Thyroid gland (tissue), 4 donors: Measurements from ENCODE around the gene IL24.

Source experiments
- POLR2A ChIP-seq, 2 donors: fragments of 450-650 bp; IDR thresholded peaks; one replicate each; pipeline ENCODE4 v1.6.1; 2017; ENCODE audit warnings: antibody characterized with exemption in 2 of 2, mild to moderate bottlenecking in 2 of 2, moderate library complexity in 1 of 2
- TF ChIP-seq, protein P1 (sequence below), 6 experiments: fragments of 200-600 bp in 3 of 6; fragments of 450-650 bp in 3 of 6; sonication (generic) in 3 of 6; IDR thresholded peaks; one replicate each; pipeline ENCODE4 v1.5.1; 2016 to 2019; ENCODE audit warnings: antibody characterized with exemption in 6 of 6, mild to moderate bottlenecking in 2 of 6, inconsistent platforms in 1 of 6, moderate library complexity in 1 of 6

DNA sequence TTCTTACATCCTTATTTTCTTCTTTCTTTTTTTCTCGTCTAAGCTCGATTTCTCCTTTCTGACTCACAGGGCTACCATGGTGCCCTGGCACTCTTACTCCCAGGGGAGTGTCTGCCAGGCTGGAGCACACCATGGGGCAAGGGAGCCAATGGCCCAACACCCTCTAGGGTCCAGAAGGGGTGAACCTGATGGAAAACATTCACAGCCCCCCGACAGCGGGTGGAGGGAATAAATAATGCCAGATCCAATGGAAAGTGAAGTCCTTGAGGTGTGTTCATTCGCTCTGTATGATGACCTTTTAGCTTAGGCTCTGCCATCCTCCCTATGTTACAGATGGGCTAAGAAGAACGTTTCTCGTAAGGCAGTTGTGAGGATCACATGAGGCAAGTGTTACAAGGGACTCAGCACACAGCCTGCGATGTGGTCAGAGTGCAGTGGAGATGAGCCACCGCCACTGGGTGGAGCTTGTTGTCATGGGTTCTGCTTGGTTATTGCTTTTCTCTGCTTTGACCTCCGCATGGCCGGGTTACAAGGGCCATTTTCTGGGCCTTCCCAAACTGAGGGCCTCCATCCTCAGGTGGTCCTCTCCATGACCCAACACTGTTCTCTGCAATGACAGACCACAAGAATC, 28.0 kb downstream of the IL24 start:
- no peak for TF ChIP-seq POLR2A (IDR thresholded peaks at IDR 0.05)
- TF ChIP-seq, protein P1, sequence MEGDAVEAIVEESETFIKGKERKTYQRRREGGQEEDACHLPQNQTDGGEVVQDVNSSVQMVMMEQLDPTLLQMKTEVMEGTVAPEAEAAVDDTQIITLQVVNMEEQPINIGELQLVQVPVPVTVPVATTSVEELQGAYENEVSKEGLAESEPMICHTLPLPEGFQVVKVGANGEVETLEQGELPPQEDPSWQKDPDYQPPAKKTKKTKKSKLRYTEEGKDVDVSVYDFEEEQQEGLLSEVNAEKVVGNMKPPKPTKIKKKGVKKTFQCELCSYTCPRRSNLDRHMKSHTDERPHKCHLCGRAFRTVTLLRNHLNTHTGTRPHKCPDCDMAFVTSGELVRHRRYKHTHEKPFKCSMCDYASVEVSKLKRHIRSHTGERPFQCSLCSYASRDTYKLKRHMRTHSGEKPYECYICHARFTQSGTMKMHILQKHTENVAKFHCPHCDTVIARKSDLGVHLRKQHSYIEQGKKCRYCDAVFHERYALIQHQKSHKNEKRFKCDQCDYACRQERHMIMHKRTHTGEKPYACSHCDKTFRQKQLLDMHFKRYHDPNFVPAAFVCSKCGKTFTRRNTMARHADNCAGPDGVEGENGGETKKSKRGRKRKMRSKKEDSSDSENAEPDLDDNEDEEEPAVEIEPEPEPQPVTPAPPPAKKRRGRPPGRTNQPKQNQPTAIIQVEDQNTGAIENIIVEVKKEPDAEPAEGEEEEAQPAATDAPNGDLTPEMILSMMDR (IDR thresholded peaks at IDR 0.05) = no peak
